ENCODE results near the gene CAPZA2. TPM values are rescaled to one million over a fixed set of nuclear protein-coding genes. Genes with fewer than 3 reads are reported as not detected.
"Not testable (repeated sequence)": the region's sequence is repeated elsewhere in the genome, so short reads cannot be mapped to it uniquely, and the experiment has no call there.

The CAPZA2 gene
- total and polyA plus RNA-seq, 2 experiments from 2014 or later = 49.1 to 106 TPM

DNA sequence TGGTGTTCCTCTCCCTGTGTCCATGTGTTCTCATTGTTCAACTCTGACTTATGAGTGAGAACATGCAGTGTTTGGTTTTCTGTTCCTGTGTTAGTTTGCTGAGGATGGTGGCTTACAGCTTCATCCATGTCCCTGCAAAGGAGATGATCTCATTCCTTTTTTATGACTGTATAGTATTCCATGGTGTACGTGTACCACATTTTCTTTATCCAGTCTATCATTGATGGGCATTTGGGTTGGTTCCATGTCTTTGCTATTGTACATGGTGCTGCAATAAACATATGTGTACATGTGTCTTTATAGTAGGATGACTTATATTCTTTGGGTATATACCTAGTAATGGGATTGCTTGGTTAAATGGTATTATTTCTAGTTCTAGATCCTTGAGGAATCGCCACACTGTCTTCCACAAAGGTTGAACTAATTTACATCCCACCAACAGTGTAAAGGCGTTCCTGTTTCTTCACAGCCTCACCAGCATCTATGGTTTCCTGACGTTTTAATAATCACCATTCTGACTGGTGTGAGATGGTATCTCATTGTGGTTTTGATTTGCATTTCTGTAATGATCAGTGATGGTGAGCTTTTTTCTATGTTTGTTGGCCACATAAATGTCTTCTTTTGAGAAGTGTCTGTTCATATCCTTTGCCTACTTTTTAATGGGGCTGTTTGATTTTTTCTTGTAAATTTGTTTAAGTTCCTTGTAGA is 99.7 kb downstream of the CAPZA2 start:
- not testable (repeated sequence) for H3K4me3 ChIP-seq; H3K27ac Mint-ChIP-seq; H3K9me3 Mint-ChIP-seq; H3K36me3 Mint-ChIP-seq (ENCODE audit: low read depth); H3K27ac ChIP-seq (ENCODE audit: low read depth); H2AFZ ChIP-seq; H3K9me2 ChIP-seq (ENCODE audit: insufficient read depth); H4K20me1 ChIP-seq (replicated peaks; ENCODE audit: insufficient read depth); H3K27me3 ChIP-seq (ENCODE audit: insufficient read depth); H3K4me2 ChIP-seq; ATAC-seq; DNase-seq (ENCODE audit: low spot score); H3F3A ChIP-seq (replicated peaks; ENCODE audit: low read depth); H3K4me3 Mint-ChIP-seq; H3K36me3 ChIP-seq (ENCODE audit: insufficient read depth); H3K27me3 Mint-ChIP-seq (ENCODE audit: insufficient read depth, low read depth, poor library complexity)
- peaks cover 93% of the 10 kb centered on the region for H3K79me2 ChIP-seq (replicated peaks; ENCODE audit: insufficient read depth)
- H3K4me1 ChIP-seq (ENCODE audit: insufficient read depth) = peaks cover 18% of the 10 kb centered on the region
- H3K4me1 Mint-ChIP-seq = peaks cover 16% of the 10 kb centered on the region

GRCh38 chr7:116963234-116963633 is 100.8 kb downstream of the CAPZA2 start:
- H3K4me1 Mint-ChIP-seq = peaks cover 16% of the 10 kb centered on the region
- ATAC-seq = no peak
- Histone ChIP-seq H2AFZ (no peak overlapping the region), H3K79me2 (replicated peaks; ENCODE audit: insufficient read depth) (peaks cover 83% of the 10 kb centered on the region), H3F3A (replicated peaks; ENCODE audit: low read depth) (no peaks in the 10 kb centered on the region), H3K27ac (ENCODE audit: low read depth) (0 out of 2 replicates have a peak overlapping the region, but pooled peaks have one; percentile 33), H3K9me2 (ENCODE audit: insufficient read depth) (no peaks in the 10 kb centered on the region), H3K4me1 (ENCODE audit: insufficient read depth) (peaks cover 11% of the 10 kb centered on the region), H3K4me3 (no peak overlapping the region), H3K36me3 (ENCODE audit: insufficient read depth) (no peaks in the 10 kb centered on the region), H3K4me2 (no peak overlapping the region), H4K20me1 (replicated peaks; ENCODE audit: insufficient read depth) (no peaks in the 10 kb centered on the region; the same call in 1 of the 2 replicates), H3K27me3 (ENCODE audit: insufficient read depth) (no peaks in the 10 kb centered on the region)
- no peak overlapping the region for H3K27ac Mint-ChIP-seq
- H3K4me3 Mint-ChIP-seq = no peak overlapping the region
- H3K36me3 Mint-ChIP-seq (ENCODE audit: low read depth) = peaks cover 3% of the 10 kb centered on the region; the same call in 1 of the 3 replicates
- DNase-seq (ENCODE audit: low spot score) = no peak
- no peaks in the 10 kb centered on the region for H3K9me3 Mint-ChIP-seq
- H3K27me3 Mint-ChIP-seq (ENCODE audit: insufficient read depth, low read depth, poor library complexity) = no peaks in the 10 kb centered on the region
- TF ChIP-seq ZNF331 (CRISPR knock-in tag; IDR thresholded peaks at IDR 0.05; ENCODE audit: low read depth) (no peak), ZNF462 (CRISPR knock-in tag; IDR thresholded peaks at IDR 0.05) (no peak), CREB1 (CRISPR knock-in tag; IDR thresholded peaks at IDR 0.05; ENCODE audit: low read depth) (no peak), STAT1 (IDR thresholded peaks at IDR 0.05; ENCODE audit: unreplicated experiment) (no peak), JUNB (IDR thresholded peaks at IDR 0.05; ENCODE audit: unreplicated experiment) (no peak), ZNF114 (CRISPR knock-in tag; IDR thresholded peaks at IDR 0.05) (no peak), EZH2phosphoT487 (IDR thresholded peaks at IDR 0.05; ENCODE audit: unreplicated experiment) (no peak), NANOG (IDR thresholded peaks at IDR 0.05; ENCODE audit: borderline replicate concordance) (no peak), ETS1 (IDR thresholded peaks at IDR 0.05) (no peak)
- TF ChIP-seq, protein P1, sequence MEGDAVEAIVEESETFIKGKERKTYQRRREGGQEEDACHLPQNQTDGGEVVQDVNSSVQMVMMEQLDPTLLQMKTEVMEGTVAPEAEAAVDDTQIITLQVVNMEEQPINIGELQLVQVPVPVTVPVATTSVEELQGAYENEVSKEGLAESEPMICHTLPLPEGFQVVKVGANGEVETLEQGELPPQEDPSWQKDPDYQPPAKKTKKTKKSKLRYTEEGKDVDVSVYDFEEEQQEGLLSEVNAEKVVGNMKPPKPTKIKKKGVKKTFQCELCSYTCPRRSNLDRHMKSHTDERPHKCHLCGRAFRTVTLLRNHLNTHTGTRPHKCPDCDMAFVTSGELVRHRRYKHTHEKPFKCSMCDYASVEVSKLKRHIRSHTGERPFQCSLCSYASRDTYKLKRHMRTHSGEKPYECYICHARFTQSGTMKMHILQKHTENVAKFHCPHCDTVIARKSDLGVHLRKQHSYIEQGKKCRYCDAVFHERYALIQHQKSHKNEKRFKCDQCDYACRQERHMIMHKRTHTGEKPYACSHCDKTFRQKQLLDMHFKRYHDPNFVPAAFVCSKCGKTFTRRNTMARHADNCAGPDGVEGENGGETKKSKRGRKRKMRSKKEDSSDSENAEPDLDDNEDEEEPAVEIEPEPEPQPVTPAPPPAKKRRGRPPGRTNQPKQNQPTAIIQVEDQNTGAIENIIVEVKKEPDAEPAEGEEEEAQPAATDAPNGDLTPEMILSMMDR (conservative IDR thresholded peaks at IDR 0.05; ENCODE audit: low read depth in 2 of 2) = no peak

All from GM23338 (cell line).